A673 (cell line): ENCODE results near the gene SDHA. TPM values are rescaled to one million over a fixed set of nuclear protein-coding genes. Genes with fewer than 3 reads are reported as not detected.

Experiments used
- BruUV-seq: library from RNA; stranded (reverse); fragments of 400-500 nt; replicated peaks from 2 replicates; lab custom pipeline; 2021; lab: Mats Ljungman, UMichigan
- CTCF ChIA-PET: fragments of 300-600 bp; sonication (Branson Sonifier 250); formaldehyde crosslinking; loops from one replicate; lab custom pipeline; 2022; ENCODE audit warnings: antibody characterized with exemption; lab: Charles Lee
- POLR2A ChIA-PET: fragments of 300-600 bp; sonication (Branson Sonifier 250); formaldehyde crosslinking; loops from one replicate; lab custom pipeline; 2022; ENCODE audit warnings: antibody characterized with exemption; ENCODE audit not compliant: low non-redundant PET; lab: Charles Lee
- DNase-seq: peaks from one replicate; pipeline ENCODE4 v3.0.0-alpha.2; 2015; ENCODE audit warnings: low spot score
- H3K27ac ChIP-seq: fragments of 200-600 bp; sonication (generic); 2 replicates; pipeline ENCODE4 v1.5.1; 2016; ENCODE audit warnings: mixed run types, low read depth, mild to moderate bottlenecking, mixed read lengths, antibody characterized with exemption, low read length; ENCODE audit not compliant: poor library complexity, severe bottlenecking
- H3K27me3 ChIP-seq: fragments of 200-600 bp; sonication (generic); replicated peaks from 2 replicates; pipeline ENCODE4 v1.6.1; 2017; ENCODE audit warnings: mixed run types, low read depth, mild to moderate bottlenecking, mixed read lengths, antibody characterized with exemption, low read length; ENCODE audit not compliant: insufficient read depth, poor library complexity
- H3K36me3 ChIP-seq: fragments of 200-600 bp; sonication (generic); 2 replicates; pipeline ENCODE4 v1.6.1; 2016; ENCODE audit warnings: mixed run types, mild to moderate bottlenecking, mixed read lengths, antibody characterized with exemption, low read length; ENCODE audit not compliant: insufficient read depth, poor library complexity, severe bottlenecking
- H3K4me1 ChIP-seq: fragments of 200-600 bp; sonication (generic); 2 replicates; pipeline ENCODE4 v1.6.1; 2017; ENCODE audit warnings: mixed run types, mild to moderate bottlenecking, mixed read lengths, antibody characterized with exemption, low read length; ENCODE audit not compliant: insufficient read depth, poor library complexity, severe bottlenecking
- H3K4me3 ChIP-seq: fragments of 200-600 bp; sonication (generic); 2 replicates; pipeline ENCODE4 v1.5.1; 2016; ENCODE audit warnings: low read depth, mixed run types, mild to moderate bottlenecking, mixed read lengths, low read length; ENCODE audit not compliant: poor library complexity, severe bottlenecking
- H3K9me3 ChIP-seq: fragments of 200-600 bp; sonication (generic); 2 replicates; pipeline ENCODE4 v1.6.1; 2016; ENCODE audit warnings: mixed run types, low read depth, mild to moderate bottlenecking, mixed read lengths, antibody characterized with exemption, low read length; ENCODE audit not compliant: poor library complexity, severe bottlenecking
- EZH2 ChIP-seq: fragments of 200-600 bp; sonication (generic); IDR thresholded peaks from 2 replicates; pipeline ENCODE4 v1.6.1; 2017; ENCODE audit warnings: borderline replicate concordance, low read depth, mild to moderate bottlenecking, mixed read lengths, antibody characterized with exemption, low read length; ENCODE audit not compliant: poor library complexity, severe bottlenecking
- intact Hi-C: fragments of 100-400 bp; cut with micrococcal nuclease; formaldehyde crosslinking; loops from one replicate; pipeline ENCODE4 v1.10.0; 2022; ENCODE audit not compliant: unreplicated experiment
- total RNA-seq: library from RNA; stranded (reverse); gene quantifications from 2 replicates; pipeline ENCODE4 v1.2.3, GENCODE V29; 2021
- TF ChIP-seq, protein P1 (sequence below): fragments of 300-800, 200-600 bp; sonication (generic); conservative IDR thresholded peaks from 2 replicates; pipeline ENCODE4 v1.5.1; 2017; ENCODE audit warnings: low read depth, mild to moderate bottlenecking, antibody characterized with exemption, low read length, moderate library complexity, mixed read lengths

SDHA gene
- total RNA-seq, 1 experiment from 2014 or later = 132 TPM

DNA sequence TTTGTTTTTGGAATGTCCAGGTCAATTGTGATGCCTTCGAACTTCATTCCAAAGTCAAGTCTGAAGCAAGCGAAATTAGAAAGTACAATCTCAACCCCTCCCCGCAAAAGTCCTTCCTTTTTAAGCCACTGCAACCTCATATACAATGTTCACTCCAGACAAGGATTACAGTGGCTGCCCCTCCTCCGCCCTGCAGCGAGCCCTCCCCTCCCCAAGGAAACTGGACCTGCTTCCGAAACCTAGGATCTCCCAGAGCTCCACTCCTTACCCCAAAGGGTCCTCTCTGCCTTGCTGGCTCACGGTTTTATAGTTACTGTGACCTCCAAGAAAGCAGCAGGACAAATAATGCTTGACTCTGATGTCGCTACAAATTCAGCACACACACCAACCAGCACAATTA lies 16.4 kb upstream of the SDHA start:
- Histone ChIP-seq H3K36me3 (peaks cover 19% of the 10 kb centered on the region), H3K27ac (no peak overlapping the region), H3K4me1 (no peaks in the 10 kb centered on the region), H3K9me3 (no peaks in the 10 kb centered on the region), H3K4me3 (no peak overlapping the region), H3K27me3 (no peaks in the 10 kb centered on the region)
- DNase-seq = no peak
- ChIA-PET CTCF (no interaction called here), POLR2A (no interaction called here)
- BruUV-seq = no TSS peak
- intact Hi-C loops = no loop called here
- TF ChIP-seq EZH2 = no peak
- TF ChIP-seq, protein P1, sequence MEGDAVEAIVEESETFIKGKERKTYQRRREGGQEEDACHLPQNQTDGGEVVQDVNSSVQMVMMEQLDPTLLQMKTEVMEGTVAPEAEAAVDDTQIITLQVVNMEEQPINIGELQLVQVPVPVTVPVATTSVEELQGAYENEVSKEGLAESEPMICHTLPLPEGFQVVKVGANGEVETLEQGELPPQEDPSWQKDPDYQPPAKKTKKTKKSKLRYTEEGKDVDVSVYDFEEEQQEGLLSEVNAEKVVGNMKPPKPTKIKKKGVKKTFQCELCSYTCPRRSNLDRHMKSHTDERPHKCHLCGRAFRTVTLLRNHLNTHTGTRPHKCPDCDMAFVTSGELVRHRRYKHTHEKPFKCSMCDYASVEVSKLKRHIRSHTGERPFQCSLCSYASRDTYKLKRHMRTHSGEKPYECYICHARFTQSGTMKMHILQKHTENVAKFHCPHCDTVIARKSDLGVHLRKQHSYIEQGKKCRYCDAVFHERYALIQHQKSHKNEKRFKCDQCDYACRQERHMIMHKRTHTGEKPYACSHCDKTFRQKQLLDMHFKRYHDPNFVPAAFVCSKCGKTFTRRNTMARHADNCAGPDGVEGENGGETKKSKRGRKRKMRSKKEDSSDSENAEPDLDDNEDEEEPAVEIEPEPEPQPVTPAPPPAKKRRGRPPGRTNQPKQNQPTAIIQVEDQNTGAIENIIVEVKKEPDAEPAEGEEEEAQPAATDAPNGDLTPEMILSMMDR = no peak

DNA sequence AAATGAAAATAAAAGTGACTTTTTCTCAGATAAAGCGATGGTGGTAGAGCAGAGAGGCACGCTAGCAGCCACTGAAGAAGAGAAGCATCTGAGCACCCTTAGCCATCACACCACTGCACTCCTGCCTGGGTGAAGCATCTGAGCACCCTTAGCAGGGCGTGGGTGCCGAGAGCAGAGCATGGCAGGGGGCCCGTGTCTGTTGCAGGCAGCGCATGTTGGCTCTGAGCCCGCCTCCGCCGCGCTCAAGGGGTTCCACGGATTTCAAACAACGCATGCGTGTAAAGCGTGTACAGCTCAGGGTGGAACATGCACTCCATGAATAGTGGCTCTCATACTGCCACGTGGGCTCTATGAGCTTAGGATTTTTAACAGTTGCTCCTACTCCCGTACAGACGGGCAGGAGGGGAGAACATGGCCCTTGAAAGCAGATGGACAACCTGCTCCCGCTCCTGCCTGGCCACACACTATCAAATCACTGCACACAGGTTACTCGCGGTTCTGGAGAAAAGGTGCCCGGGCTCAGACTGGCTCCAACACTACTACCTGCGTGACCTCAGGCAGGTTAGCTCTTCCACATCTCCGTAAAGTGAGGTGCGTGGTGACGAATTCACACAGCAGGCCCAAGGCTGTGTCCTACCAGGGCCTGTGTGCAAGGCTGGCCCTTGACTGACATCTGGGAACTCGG lies 14.7 kb upstream of the SDHA start:
- intact Hi-C loops = no loop called here
- ChIA-PET CTCF (no interaction called here), POLR2A (no interaction called here)
- H3K27me3 ChIP-seq = no peaks in the 10 kb centered on the region
- H3K36me3 ChIP-seq = peaks cover 19% of the 10 kb centered on the region
- BruUV-seq = no TSS peak
- TF ChIP-seq, protein P1 = no peak
- TF ChIP-seq EZH2 = no peak
- H3K4me3 ChIP-seq = no peak overlapping the region
- no peak overlapping the region for H3K27ac ChIP-seq
- no peaks in the 10 kb centered on the region for H3K9me3 ChIP-seq
- H3K4me1 ChIP-seq = no peaks in the 10 kb centered on the region
- DNase-seq = no peak

DNA sequence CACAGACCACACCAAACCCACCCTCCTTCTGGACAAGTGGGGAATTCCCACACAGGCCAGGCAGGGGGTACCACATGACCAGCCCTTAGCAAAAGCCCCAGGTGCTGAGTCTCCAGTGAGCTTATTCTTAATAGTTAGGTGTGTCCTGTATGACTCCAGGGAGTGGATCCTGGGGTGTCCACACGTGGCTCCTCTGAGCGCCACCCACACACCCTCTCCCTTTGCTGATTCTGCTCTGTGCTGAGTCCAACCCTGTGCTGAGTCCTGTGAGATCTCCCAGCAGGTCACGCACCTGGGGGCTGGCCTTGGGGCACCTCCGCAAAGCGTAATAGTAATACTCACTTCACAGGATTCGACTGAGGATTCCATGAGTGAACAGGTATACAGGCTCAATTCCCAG lies 14.1 kb upstream of the SDHA start:
- CTCF ChIA-PET = no interaction called here
- POLR2A ChIA-PET = no interaction called here
- TF ChIP-seq, protein P1 = no peak
- no peak for TF ChIP-seq EZH2
- Histone ChIP-seq H3K4me1 (no peaks in the 10 kb centered on the region), H3K27me3 (no peaks in the 10 kb centered on the region), H3K27ac (no peak overlapping the region), H3K9me3 (no peaks in the 10 kb centered on the region), H3K36me3 (peaks cover 19% of the 10 kb centered on the region), H3K4me3 (no peak overlapping the region)
- BruUV-seq = no TSS peak
- no peak for DNase-seq
- intact Hi-C loops = no loop called here
